CD14-positive monocyte (primary cell): ENCODE data around the gene UBE2H. TPM values are rescaled to one million over a fixed set of nuclear protein-coding genes. Genes with fewer than 3 reads are reported as not detected.

ENCODE experiments used
- DNase-seq, 3 donors: peaks; one replicate each; pipeline ENCODE4 v3.0.0-alpha.2; 2011 to 2022
- H2AFZ ChIP-seq: 2 replicates; pipeline ENCODE4 v1.6.0; 2012; ENCODE audit warnings: mild to moderate bottlenecking, low read depth, low read length, inconsistent platforms; ENCODE audit not compliant: insufficient read depth, poor library complexity, severe bottlenecking
- H3K27ac ChIP-seq, 2 donors: 1 replicate in 1 of 2; 2 replicates in 1 of 2; pipeline ENCODE4 v1.5.1; 2012 to 2013; ENCODE audit warnings: low read length in 2 of 2, control low read depth in 1 of 2, inconsistent platforms in 1 of 2, low read depth in 1 of 2, mild to moderate bottlenecking in 1 of 2
- H3K27me3 ChIP-seq, 2 donors: one replicate each; pipeline versions ENCODE4 v1.6.0 to v1.6.1; 2011 to 2013; ENCODE audit warnings: low read length in 2 of 2; ENCODE audit not compliant: control insufficient read depth in 2 of 2, insufficient read depth in 2 of 2
- H3K36me3 ChIP-seq, 2 donors: replicated peaks in 1 of 2; 1 replicate in 1 of 2; 2 replicates in 1 of 2; pipeline versions ENCODE4 v1.5.1 to v1.6.1; 2012 to 2013; ENCODE audit warnings: low read length in 2 of 2, control low read depth in 1 of 2, inconsistent platforms in 1 of 2, mild to moderate bottlenecking in 1 of 2; ENCODE audit not compliant: insufficient read depth in 2 of 2, control insufficient read depth in 1 of 2
- H3K4me1 ChIP-seq, 2 donors: 1 replicate in 1 of 2; 2 replicates in 1 of 2; pipeline versions ENCODE4 v1.5.1 to v1.6.1; 2012 to 2013; ENCODE audit warnings: low read length in 2 of 2, control low read depth in 1 of 2, inconsistent platforms in 1 of 2, mild to moderate bottlenecking in 1 of 2, moderate library complexity in 1 of 2; ENCODE audit not compliant: insufficient read depth in 2 of 2, control insufficient read depth in 1 of 2
- H3K4me2 ChIP-seq: replicated peaks from 2 replicates; pipeline ENCODE3; 2012; ENCODE audit warnings: low read length, moderate library complexity, mild to moderate bottlenecking; ENCODE audit not compliant: poor library complexity, severe bottlenecking; ENCODE audit errors: extremely low read depth
- H3K4me3 ChIP-seq, 3 experiments: fragments of 200-600 bp in 1 of 3; sonication (generic) in 1 of 3; replicated peaks in 1 of 3; 1 replicate in 2 of 3; 2 replicates in 1 of 3; pipeline ENCODE4 v1.5.1; 2011 to 2013; ENCODE audit warnings: low read length in 3 of 3, mild to moderate bottlenecking in 3 of 3, control low read depth in 2 of 3, low read depth in 2 of 3, inconsistent platforms in 1 of 3, moderate library complexity in 1 of 3
- H3K79me2 ChIP-seq: 2 replicates; pipeline ENCODE4 v1.6.0; 2012; ENCODE audit warnings: mild to moderate bottlenecking, control low read depth, inconsistent platforms, low read length, moderate library complexity; ENCODE audit not compliant: insufficient read depth
- H3K9ac ChIP-seq: 2 replicates; pipeline ENCODE4 v1.6.0; 2017; ENCODE audit warnings: low read length, mild to moderate bottlenecking; ENCODE audit not compliant: insufficient read depth, poor library complexity, severe bottlenecking
- H3K9me3 ChIP-seq, 2 donors: replicated peaks in 1 of 2; 1 replicate in 1 of 2; 2 replicates in 1 of 2; pipeline versions ENCODE4 v1.5.1 to v1.6.1; 2012 to 2013; ENCODE audit warnings: low read length in 2 of 2, control low read depth in 1 of 2; ENCODE audit not compliant: control insufficient read depth in 1 of 2, insufficient read depth in 1 of 2
- H4K20me1 ChIP-seq: 2 replicates; pipeline ENCODE4 v1.6.0; 2012; ENCODE audit warnings: mild to moderate bottlenecking, low read length, control low read depth, moderate library complexity; ENCODE audit not compliant: insufficient read depth
- H3K27ac Mint-ChIP-seq, 7 donors: one replicate each; pipeline ENCODE4 v1.8.0; 2020; ENCODE audit warnings: mild to moderate bottlenecking in 7 of 7, mixed read lengths in 7 of 7, moderate library complexity in 6 of 7, inconsistent platforms in 2 of 7
- H3K27me3 Mint-ChIP-seq, 3 donors: one replicate each; pipeline ENCODE4 v1.8.0; 2021 to 2022; ENCODE audit warnings: low read depth in 3 of 3, mild to moderate bottlenecking in 3 of 3, mixed read lengths in 3 of 3, moderate library complexity in 3 of 3, inconsistent platforms in 1 of 3
- H3K36me3 Mint-ChIP-seq, 2 donors: one replicate each; pipeline ENCODE4 v1.8.0; 2020; ENCODE audit warnings: mixed read lengths in 2 of 2, inconsistent platforms in 1 of 2, mild to moderate bottlenecking in 1 of 2
- H3K4me1 Mint-ChIP-seq: one replicate; pipeline ENCODE4 v1.8.0; 2020; ENCODE audit warnings: mild to moderate bottlenecking, mixed read lengths
- H3K4me3 Mint-ChIP-seq, 2 donors: one replicate each; pipeline ENCODE4 v1.8.0; 2020; ENCODE audit warnings: mild to moderate bottlenecking in 2 of 2, mixed read lengths in 2 of 2, moderate library complexity in 1 of 2
- H3K9me3 Mint-ChIP-seq, 7 donors: one replicate each; pipeline ENCODE4 v1.8.0; 2020 to 2022; ENCODE audit warnings: mixed read lengths in 7 of 7, mild to moderate bottlenecking in 6 of 7, moderate library complexity in 6 of 7, inconsistent platforms in 2 of 7
- WGBS: methylation state at CpG from one replicate; pipeline ENCODE4 v1.1.5; 2013; ENCODE audit warnings: missing lambda C conversion rate; ENCODE audit not compliant: insufficient coverage; 5-methylcytosine and 5-hydroxymethylcytosine counted together
- intact Hi-C, 2 donors: fragments of 100-400 bp; cut with micrococcal nuclease; formaldehyde crosslinking; loops; one replicate each; pipeline versions ENCODE4 v1.15.0 to v1.15.1; 2023
- polyA plus RNA-seq, 3 donors: library from polyadenylated mRNA; depleted of rRNA in 1 of 3; unstranded in 2 of 3; stranded (reverse) in 1 of 3; fragments of 300-500 nt in 2 of 3; fragments of >200 nt in 1 of 3; fragmentation: Illumina TruSeq in 2 of 3; gene quantifications; 1 replicate in 2 of 3; 2 replicates in 1 of 3; pipeline ENCODE4 v1.2.3, GENCODE V29; 2012 to 2021
- TF ChIP-seq, protein P1 (sequence below): fragments of 200-600 bp; IDR thresholded peaks from one replicate; pipeline ENCODE4 v1.8.0; 2022; ENCODE audit warnings: antibody characterized with exemption, mild to moderate bottlenecking

UBE2H gene
- polyA plus RNA-seq, 3 donors = 12.6 to 26.0 (median 16.0) TPM

DNA sequence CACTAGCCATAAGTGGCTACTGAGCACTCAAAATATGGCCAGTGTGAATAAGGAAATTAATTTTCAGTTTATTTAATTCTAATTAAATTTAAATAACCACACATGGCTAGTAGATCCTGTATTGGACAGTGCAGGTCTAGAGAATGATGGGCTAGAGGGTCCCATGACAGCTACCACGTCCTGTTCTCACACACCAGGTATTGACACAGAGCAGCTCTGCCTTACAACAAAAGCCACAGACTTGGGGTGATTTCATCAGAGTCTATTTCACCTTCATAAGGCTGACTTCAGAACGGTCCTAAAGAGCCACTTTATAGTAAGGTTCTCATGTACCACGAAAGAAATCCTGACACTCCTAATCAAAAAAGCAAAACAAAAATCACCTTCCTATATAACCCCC, 111.3 kb downstream of the UBE2H start:
- peaks cover 6 to 25% of the 10 kb centered on the region in 2 donors for H3K36me3 ChIP-seq
- no peak overlapping the region for H3K27ac ChIP-seq
- no CpG with 5 or more reads among the region's 3 CpGs for WGBS
- H3K9ac ChIP-seq = no peak overlapping the region
- no peak overlapping the region for H3K4me3 ChIP-seq
- no peak overlapping the region for H2AFZ ChIP-seq
- peaks cover 26 to 30% of the 10 kb centered on the region in 2 donors for H3K4me1 ChIP-seq
- no peaks in the 10 kb centered on the region for H3K27me3 ChIP-seq
- peaks cover 48% of the 10 kb centered on the region for H4K20me1 ChIP-seq
- H3K9me3 Mint-ChIP-seq = no peaks in the 10 kb centered on the region
- TF ChIP-seq, protein P1, sequence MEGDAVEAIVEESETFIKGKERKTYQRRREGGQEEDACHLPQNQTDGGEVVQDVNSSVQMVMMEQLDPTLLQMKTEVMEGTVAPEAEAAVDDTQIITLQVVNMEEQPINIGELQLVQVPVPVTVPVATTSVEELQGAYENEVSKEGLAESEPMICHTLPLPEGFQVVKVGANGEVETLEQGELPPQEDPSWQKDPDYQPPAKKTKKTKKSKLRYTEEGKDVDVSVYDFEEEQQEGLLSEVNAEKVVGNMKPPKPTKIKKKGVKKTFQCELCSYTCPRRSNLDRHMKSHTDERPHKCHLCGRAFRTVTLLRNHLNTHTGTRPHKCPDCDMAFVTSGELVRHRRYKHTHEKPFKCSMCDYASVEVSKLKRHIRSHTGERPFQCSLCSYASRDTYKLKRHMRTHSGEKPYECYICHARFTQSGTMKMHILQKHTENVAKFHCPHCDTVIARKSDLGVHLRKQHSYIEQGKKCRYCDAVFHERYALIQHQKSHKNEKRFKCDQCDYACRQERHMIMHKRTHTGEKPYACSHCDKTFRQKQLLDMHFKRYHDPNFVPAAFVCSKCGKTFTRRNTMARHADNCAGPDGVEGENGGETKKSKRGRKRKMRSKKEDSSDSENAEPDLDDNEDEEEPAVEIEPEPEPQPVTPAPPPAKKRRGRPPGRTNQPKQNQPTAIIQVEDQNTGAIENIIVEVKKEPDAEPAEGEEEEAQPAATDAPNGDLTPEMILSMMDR = no peak
- no peaks in the 10 kb centered on the region for H3K9me3 ChIP-seq
- no peak for DNase-seq
- H3K79me2 ChIP-seq = no peaks in the 10 kb centered on the region
- H3K27me3 Mint-ChIP-seq = no peaks in the 10 kb centered on the region
- H3K4me3 Mint-ChIP-seq = no peak overlapping the region
- peaks cover 27% of the 10 kb centered on the region for H3K4me1 Mint-ChIP-seq
- H3K4me2 ChIP-seq = no peak overlapping the region
- H3K36me3 Mint-ChIP-seq = peaks cover 19 to 26% of the 10 kb centered on the region in 2 donors
- H3K27ac Mint-ChIP-seq = no peak overlapping the region
- intact Hi-C loops = loop anchor here in 1 of 2 donors (10.0 kb wide), 1 partner anchor 113 kb away; the partner anchor contains the start of gene UBE2H

DNA sequence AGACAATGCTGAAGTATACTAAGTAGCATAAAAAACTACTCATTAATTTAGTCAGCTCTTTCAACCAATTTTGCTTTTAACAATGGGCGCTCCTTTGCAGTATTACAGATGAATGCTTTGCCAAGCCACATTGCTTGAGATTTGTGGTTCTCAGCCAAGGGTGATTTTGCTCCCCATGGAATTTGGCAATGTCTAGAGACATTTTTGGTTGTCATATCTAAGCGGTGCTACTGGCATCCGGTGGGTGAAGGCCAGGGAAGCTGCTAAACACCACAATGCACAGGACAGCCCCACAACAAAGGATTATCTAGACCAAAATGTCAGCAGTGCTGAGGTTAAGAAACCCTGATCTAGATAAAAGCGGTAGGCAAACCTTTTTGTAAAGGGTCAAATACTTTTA, 112.0 kb downstream of the UBE2H start:
- Histone ChIP-seq H3K36me3 (peaks cover 8 to 31% of the 10 kb centered on the region in 2 donors), H4K20me1 (peaks cover 43% of the 10 kb centered on the region), H3K4me3 (no peak overlapping the region), H3K9me3 (no peaks in the 10 kb centered on the region), H3K4me2 (no peak overlapping the region), H3K27ac (no peak overlapping the region), H3K9ac (no peak overlapping the region), H2AFZ (no peak overlapping the region), H3K4me1 (peaks cover 19 to 23% of the 10 kb centered on the region in 2 donors), H3K79me2 (no peaks in the 10 kb centered on the region), H3K27me3 (no peaks in the 10 kb centered on the region)
- WGBS = 75% methylated on average over 4 of the region's 4 CpGs
- intact Hi-C loops = loop anchor here in 1 of 2 donors (10.0 kb wide), 1 partner anchor 114 kb away; the partner anchor contains the start of gene UBE2H
- Mint-ChIP-seq H3K9me3 (no peaks in the 10 kb centered on the region), H3K36me3 (peaks cover 24 to 29% of the 10 kb centered on the region in 2 donors), H3K4me3 (no peak overlapping the region), H3K4me1 (peaks cover 20% of the 10 kb centered on the region), H3K27me3 (no peaks in the 10 kb centered on the region), H3K27ac (no peak overlapping the region)
- no peak for DNase-seq
- TF ChIP-seq, protein P1 = no peak
